Measurements from ENCODE around the gene MYRIP.

- TF ChIP-seq EZH2phosphoT487 (IDR thresholded peaks at IDR 0.05; ENCODE audit: borderline replicate concordance, low read length) (no peak), CTCF (IDR thresholded peaks at IDR 0.05; ENCODE audit: low read depth, low read length, poor library complexity, severe bottlenecking) (no peak)
Measured at GRCh38 chr3:40143283-40144090, 334.1 kb downstream of the MYRIP start.

Measured in DOHH2 (cell line).